ENCODE measurements around the gene VMAC.

DNA sequence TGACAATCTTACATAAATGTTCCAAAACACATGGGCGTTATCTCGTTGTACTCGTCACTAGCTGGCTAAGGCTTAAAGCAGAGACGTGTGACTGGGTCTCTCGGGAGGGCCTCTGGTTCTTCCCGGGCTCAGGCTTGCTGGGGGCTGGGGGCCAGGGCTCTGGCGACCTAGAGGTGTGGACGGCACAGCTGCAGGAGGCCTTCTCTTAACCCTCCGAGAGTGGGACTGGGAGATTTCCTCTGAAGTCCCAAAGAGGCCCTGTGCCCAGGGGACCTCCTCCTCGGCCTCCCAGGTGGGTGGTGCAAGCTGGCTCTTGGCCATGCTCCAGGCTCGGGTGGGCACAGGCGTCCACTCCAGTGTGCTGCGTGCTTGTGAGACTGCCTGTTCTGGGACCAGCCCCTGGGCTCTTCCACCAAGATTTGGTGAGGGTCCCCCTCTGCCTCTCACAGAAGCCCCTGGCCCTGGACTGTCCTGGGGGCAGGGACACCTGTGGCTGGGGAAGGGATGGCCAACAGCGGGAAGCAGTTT, 11.6 kb downstream of the VMAC start:
- TF ChIP-seq CTCF (optimal IDR thresholded peaks at IDR 0.05 in 1 of 3, IDR thresholded peaks at IDR 0.05 in 1 of 3, conservative IDR thresholded peaks at IDR 0.05 in 1 of 3; ENCODE audit: extremely low read depth in 1 of 3, insufficient read depth in 2 of 3, low read length in 3 of 3), result no peak
- no peak for TF ChIP-seq EZH2 (IDR thresholded peaks at IDR 0.05; ENCODE audit: low read length)
